ENCODE data around the gene ARHGEF26. TPM values are rescaled to one million over a fixed set of nuclear protein-coding genes. Genes with fewer than 3 reads are reported as not detected.

ARHGEF26 gene
- total and polyA plus RNA-seq, 4 donors, result 12.3 to 45.5 (median 28.5) TPM

DNA sequence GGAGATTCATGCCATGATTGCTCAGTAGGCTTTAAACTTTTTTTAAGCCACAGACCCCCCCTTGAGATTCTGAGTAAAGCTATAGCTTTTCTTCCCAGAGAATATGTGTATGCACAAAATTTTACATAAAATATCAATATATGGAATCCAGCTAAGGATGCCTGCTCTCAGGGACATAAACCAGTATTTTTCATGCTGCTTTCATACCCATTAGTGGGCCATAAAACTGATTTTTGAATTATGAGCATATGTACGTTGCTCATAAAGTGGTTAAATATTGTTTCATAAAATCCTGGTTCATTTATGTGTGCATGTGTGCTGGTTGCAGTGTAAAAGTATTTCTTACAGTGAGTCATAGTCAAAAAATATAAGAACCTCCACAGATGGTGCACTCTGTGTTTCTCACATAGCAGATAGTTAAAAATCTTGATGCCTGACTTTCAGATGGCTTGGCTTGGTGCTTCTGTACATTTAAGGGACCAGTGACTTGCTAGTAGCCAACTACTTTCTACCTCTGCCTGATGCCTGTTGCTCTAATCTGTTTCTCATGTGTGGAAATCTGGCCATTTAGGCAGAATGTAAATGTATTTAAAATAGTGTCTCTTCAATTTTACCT is 71.9 kb downstream of the ARHGEF26 start:
- Histone ChIP-seq H3K4me1 (ENCODE audit: control insufficient read depth in 5 of 5, insufficient read depth in 5 of 5, low read length in 5 of 5) (peaks cover 0 to 2% (median 0%) of the 10 kb centered on the region in 5 donors), H3K27ac (ENCODE audit: low read depth in 1 of 2, low read length in 1 of 2) (no peak overlapping the region), H3K36me3 (ENCODE audit: control insufficient read depth in 4 of 4, insufficient read depth in 4 of 4, low read length in 4 of 4) (peaks cover 0 to 39% (median 17%) of the 10 kb centered on the region in 4 donors), H3K9me3 (ENCODE audit: control insufficient read depth in 4 of 4, insufficient read depth in 3 of 4, low read length in 3 of 4) (no peaks in the 10 kb centered on the region), H3K27me3 (ENCODE audit: control insufficient read depth in 3 of 3, insufficient read depth in 3 of 3, low read length in 2 of 3) (no peaks in the 10 kb centered on the region), H3K9ac (ENCODE audit: insufficient read depth in 1 of 2, low read length in 2 of 2) (no peak overlapping the region), H3K4me3 (no peak overlapping the region)
- DNase-seq (no peak), ATAC-seq (ENCODE audit: insufficient read depth, low FRiP score) (no peak)
- TF ChIP-seq, protein P1, sequence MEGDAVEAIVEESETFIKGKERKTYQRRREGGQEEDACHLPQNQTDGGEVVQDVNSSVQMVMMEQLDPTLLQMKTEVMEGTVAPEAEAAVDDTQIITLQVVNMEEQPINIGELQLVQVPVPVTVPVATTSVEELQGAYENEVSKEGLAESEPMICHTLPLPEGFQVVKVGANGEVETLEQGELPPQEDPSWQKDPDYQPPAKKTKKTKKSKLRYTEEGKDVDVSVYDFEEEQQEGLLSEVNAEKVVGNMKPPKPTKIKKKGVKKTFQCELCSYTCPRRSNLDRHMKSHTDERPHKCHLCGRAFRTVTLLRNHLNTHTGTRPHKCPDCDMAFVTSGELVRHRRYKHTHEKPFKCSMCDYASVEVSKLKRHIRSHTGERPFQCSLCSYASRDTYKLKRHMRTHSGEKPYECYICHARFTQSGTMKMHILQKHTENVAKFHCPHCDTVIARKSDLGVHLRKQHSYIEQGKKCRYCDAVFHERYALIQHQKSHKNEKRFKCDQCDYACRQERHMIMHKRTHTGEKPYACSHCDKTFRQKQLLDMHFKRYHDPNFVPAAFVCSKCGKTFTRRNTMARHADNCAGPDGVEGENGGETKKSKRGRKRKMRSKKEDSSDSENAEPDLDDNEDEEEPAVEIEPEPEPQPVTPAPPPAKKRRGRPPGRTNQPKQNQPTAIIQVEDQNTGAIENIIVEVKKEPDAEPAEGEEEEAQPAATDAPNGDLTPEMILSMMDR (IDR thresholded peaks at IDR 0.05; ENCODE audit: control extremely low read depth, extremely low read depth), result no peak
- 94 to 96% methylated on average over 1 of the region's 1 CpG for WGBS, 2 donors

DNA sequence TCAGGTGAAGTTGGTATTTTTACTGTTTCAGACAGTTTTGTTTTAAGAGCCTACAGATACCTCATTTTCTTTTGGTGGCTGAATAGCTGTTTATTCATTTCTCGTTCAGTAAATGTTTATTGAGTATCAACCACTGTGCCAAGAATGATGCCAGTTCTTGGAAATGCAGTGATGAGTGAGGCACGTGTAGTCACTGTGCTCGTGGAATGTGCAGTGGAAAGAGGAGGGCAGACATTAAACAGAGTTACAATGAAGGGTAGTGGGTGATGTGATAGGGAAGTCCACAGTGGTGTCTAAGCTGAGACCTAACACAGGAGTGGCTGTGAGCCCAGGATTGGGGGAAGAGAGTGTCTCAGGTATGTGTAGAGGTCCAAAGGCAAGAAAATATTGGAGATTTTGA is 73.7 kb downstream of the ARHGEF26 start:
- ATAC-seq (ENCODE audit: insufficient read depth, low FRiP score), result no peak
- no peak overlapping the region for H3K9ac ChIP-seq (ENCODE audit: insufficient read depth in 1 of 2, low read length in 2 of 2)
- H3K4me1 ChIP-seq (ENCODE audit: control insufficient read depth in 5 of 5, insufficient read depth in 5 of 5, low read length in 5 of 5), result peaks cover 0 to 2% (median 0%) of the 10 kb centered on the region in 5 donors
- no peak for DNase-seq
- no peak overlapping the region for H3K4me3 ChIP-seq
- TF ChIP-seq, protein P1 (IDR thresholded peaks at IDR 0.05; ENCODE audit: control extremely low read depth, extremely low read depth), result no peak
- peaks cover 0 to 38% (median 18%) of the 10 kb centered on the region in 4 donors for H3K36me3 ChIP-seq (ENCODE audit: control insufficient read depth in 4 of 4, insufficient read depth in 4 of 4, low read length in 4 of 4)
- 58 to 66% methylated on average over 3 of the region's 3 CpGs for WGBS, 2 donors
- H3K27ac ChIP-seq (ENCODE audit: low read depth in 1 of 2, low read length in 1 of 2), result no peak overlapping the region
- no peaks in the 10 kb centered on the region for H3K27me3 ChIP-seq (ENCODE audit: control insufficient read depth in 3 of 3, insufficient read depth in 3 of 3, low read length in 2 of 3)
- peaks cover 0 to 2% (median 0%) of the 10 kb centered on the region in 4 donors for H3K9me3 ChIP-seq (ENCODE audit: control insufficient read depth in 4 of 4, insufficient read depth in 3 of 4, low read length in 3 of 4)

DNA sequence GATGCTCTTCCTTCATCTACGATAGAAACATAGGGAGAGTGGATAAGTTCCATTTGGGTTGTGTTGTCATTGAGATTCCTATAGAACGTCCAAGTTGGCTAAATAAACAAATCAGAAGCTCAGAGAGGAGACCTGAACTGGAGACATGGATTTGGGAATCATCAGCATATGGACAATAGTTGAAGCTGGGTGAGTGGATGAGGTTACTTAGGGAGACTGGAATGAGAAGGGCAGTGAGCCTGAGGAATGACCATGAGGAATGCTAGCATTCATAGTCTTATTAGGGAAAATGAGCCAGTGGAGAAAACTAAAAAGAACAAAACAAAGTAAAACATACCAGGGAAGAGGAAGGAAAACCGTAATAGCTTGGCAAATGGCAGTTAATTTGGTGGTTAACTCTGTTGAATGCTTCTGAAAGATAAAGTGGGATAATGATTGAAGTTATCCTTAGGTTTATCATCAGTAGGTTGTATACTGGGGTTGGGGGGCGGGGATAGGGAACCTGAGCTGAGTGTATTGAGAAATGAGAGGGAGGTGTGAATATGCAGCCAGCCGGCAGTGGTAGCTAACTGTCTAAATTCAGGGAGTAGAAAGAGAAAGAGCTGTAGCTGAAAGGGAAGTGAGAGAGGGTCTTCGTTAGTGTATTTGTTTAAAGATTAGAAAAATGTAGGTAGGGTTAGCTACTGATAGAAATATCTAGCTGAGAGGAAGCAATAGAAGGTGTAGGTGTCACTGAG is 74.6 kb downstream of the ARHGEF26 start:
- Histone ChIP-seq H3K4me3 (no peak overlapping the region), H3K36me3 (ENCODE audit: control insufficient read depth in 4 of 4, insufficient read depth in 4 of 4, low read length in 4 of 4) (peaks cover 0 to 38% (median 18%) of the 10 kb centered on the region in 4 donors), H3K27me3 (ENCODE audit: control insufficient read depth in 3 of 3, insufficient read depth in 3 of 3, low read length in 2 of 3) (no peaks in the 10 kb centered on the region), H3K9ac (ENCODE audit: insufficient read depth in 1 of 2, low read length in 2 of 2) (no peak overlapping the region), H3K4me1 (ENCODE audit: control insufficient read depth in 5 of 5, insufficient read depth in 5 of 5, low read length in 5 of 5) (peaks cover 0 to 2% (median 0%) of the 10 kb centered on the region in 5 donors), H3K9me3 (ENCODE audit: control insufficient read depth in 4 of 4, insufficient read depth in 3 of 4, low read length in 3 of 4) (peaks cover 0 to 2% (median 0%) of the 10 kb centered on the region in 4 donors), H3K27ac (ENCODE audit: low read depth in 1 of 2, low read length in 1 of 2) (no peak overlapping the region)
- no peak for DNase-seq
- TF ChIP-seq, protein P1 (IDR thresholded peaks at IDR 0.05; ENCODE audit: control extremely low read depth, extremely low read depth), result no peak
- ATAC-seq (ENCODE audit: insufficient read depth, low FRiP score), result no peak
- WGBS, 2 donors, result 54 to 72% methylated on average over 6 of the region's 6 CpGs
